CD4-positive, alpha-beta T cell (primary cell): Measurements from ENCODE around the gene SSBP2. TPM values are rescaled to one million over a fixed set of nuclear protein-coding genes. Genes with fewer than 3 reads are reported as not detected.

Experiments used
- ATAC-seq: fragments of 200-7000 bp; cut with Tn5 transposase; one replicate; pipeline ENCODE4 v1.10.0; 2022; ENCODE audit warnings: mild to moderate bottlenecking; ENCODE audit not compliant: poor library complexity
- CTCF ChIA-PET: fragments of 350-600 bp; sonication (Branson Sonifier 250); formaldehyde crosslinking; loops from one replicate; lab custom pipeline; 2021; ENCODE audit warnings: antibody characterized with exemption, inconsistent platforms; lab: Charles Lee
- POLR2A ChIA-PET: fragments of 350-600 bp; sonication (Branson Sonifier 250); formaldehyde crosslinking; loops from one replicate; lab custom pipeline; 2021; ENCODE audit warnings: antibody characterized with exemption, inconsistent platforms; lab: Charles Lee
- DNase-seq, 14 experiments: peaks; one replicate each; pipeline ENCODE4 v3.0.0-alpha.2; 2013 to 2020; ENCODE audit warnings: mixed read lengths in 2 of 14
- H3K27ac ChIP-seq, 2 donors: one replicate each; pipeline versions ENCODE4 v1.5.1 to v1.7.0; 2013; ENCODE audit warnings: low read length in 2 of 2, low read depth in 1 of 2, mild to moderate bottlenecking in 1 of 2
- H3K27me3 ChIP-seq, 2 experiments: 1 replicate in 1 of 2; 2 replicates in 1 of 2; pipeline versions ENCODE4 v1.6.1 to v1.7.0; 2013; ENCODE audit warnings: low read length in 2 of 2, control low read depth in 1 of 2, mild to moderate bottlenecking in 1 of 2, moderate library complexity in 1 of 2; ENCODE audit not compliant: insufficient read depth in 2 of 2, control insufficient read depth in 1 of 2
- H3K36me3 ChIP-seq: one replicate; pipeline ENCODE4 v1.6.1; 2013; ENCODE audit warnings: low read length, control low read depth; ENCODE audit not compliant: insufficient read depth
- H3K4me1 ChIP-seq: one replicate; pipeline ENCODE4 v1.6.1; 2013; ENCODE audit warnings: low read length, control low read depth; ENCODE audit not compliant: insufficient read depth
- H3K4me3 ChIP-seq: one replicate; pipeline ENCODE4 v1.5.1; 2013; ENCODE audit warnings: mild to moderate bottlenecking, low read length, moderate library complexity
- H3K9me3 ChIP-seq, 2 experiments: 1 replicate in 1 of 2; 2 replicates in 1 of 2; pipeline versions ENCODE4 v1.6.1 to v1.7.0; 2013; ENCODE audit warnings: low read length in 2 of 2, mild to moderate bottlenecking in 2 of 2, control low read depth in 1 of 2, moderate library complexity in 1 of 2; ENCODE audit not compliant: control insufficient read depth in 1 of 2, insufficient read depth in 1 of 2
- H3K27ac Mint-ChIP-seq: one replicate; pipeline ENCODE4 v1.8.0; 2020; ENCODE audit warnings: mixed read lengths
- H3K27me3 Mint-ChIP-seq: one replicate; pipeline ENCODE4 v1.8.0; 2021; ENCODE audit warnings: mixed read lengths
- H3K36me3 Mint-ChIP-seq: one replicate; pipeline ENCODE4 v1.8.0; 2021; ENCODE audit warnings: low read depth, mixed read lengths
- H3K4me1 Mint-ChIP-seq: one replicate; pipeline ENCODE4 v1.8.0; 2021; ENCODE audit warnings: low read depth, mixed read lengths
- H3K4me3 Mint-ChIP-seq: one replicate; pipeline ENCODE4 v1.8.0; 2020; ENCODE audit warnings: mild to moderate bottlenecking, mixed read lengths
- H3K9me3 Mint-ChIP-seq: one replicate; pipeline ENCODE4 v1.8.0; 2020; ENCODE audit warnings: mixed read lengths
- CTCF ChIP-seq: fragments of 200-600 bp; IDR thresholded peaks from one replicate; pipeline ENCODE4 v1.8.0; 2022; ENCODE audit warnings: antibody characterized with exemption, mild to moderate bottlenecking
- intact Hi-C, 2 experiments: fragments of 100-400 bp; cut with DNase I in 1 of 2; cut with micrococcal nuclease in 1 of 2; formaldehyde crosslinking; loops; one replicate each; pipeline versions ENCODE4 v1.15.1 to v1.9.0; 2023 to 2025; cut with DNase I, micrococcal nuclease
- total RNA-seq, 174 experiments: library from RNA in 2 of 174; stranded (reverse) in 2 of 174; gene quantifications; one replicate each; pipeline ENCODE4 v1.2.3 and lab custom pipeline; 2021 to 2026

The SSBP2 gene
- total RNA-seq, 2 experiments from 2014 or later = 33.5 to 36.3 TPM

GRCh38 chr5:81719743-81720345, 31.1 kb downstream of the SSBP2 start:
- H3K4me3 Mint-ChIP-seq = peak overlapping the region; percentile 40
- no peak for TF ChIP-seq CTCF
- no peak overlapping the region for H3K4me3 ChIP-seq
- peaks cover 10% of the 10 kb centered on the region for H3K4me1 ChIP-seq
- peaks cover 2% of the 10 kb centered on the region for H3K36me3 ChIP-seq
- H3K27ac Mint-ChIP-seq = peak overlapping the region; percentile 16
- H3K9me3 ChIP-seq = no peaks in the 10 kb centered on the region
- H3K27me3 Mint-ChIP-seq = no peaks in the 10 kb centered on the region
- peaks cover 94% of the 10 kb centered on the region for H3K4me1 Mint-ChIP-seq
- H3K9me3 Mint-ChIP-seq = no peaks in the 10 kb centered on the region
- ATAC-seq (no peak), DNase-seq (no peak)
- CTCF ChIA-PET = interaction anchor here (1.2 kb wide), 1 partner anchor 20 kb away, joined by 3 read pairs; no protein-coding TSS in a partner anchor
- H3K27ac ChIP-seq = no peak overlapping the region
- H3K36me3 Mint-ChIP-seq = peaks cover 11% of the 10 kb centered on the region
- no peaks in the 10 kb centered on the region for H3K27me3 ChIP-seq
- POLR2A ChIA-PET = interaction anchor here (0.6 to 4.0 kb wide), 3 partner anchors 31 to 992 kb away, joined by 3 to 22 read pairs (median 5); partner anchors contain the start of gene SSBP2
- intact Hi-C loops = loop anchor here in 1 of 2 experiments (10.0 kb wide), 1 partner anchor 185 kb away; no protein-coding TSS in a partner anchor

GRCh38 chr5:81718300-81718699, 32.6 kb downstream of the SSBP2 start:
- intact Hi-C loops = no loop called here
- Mint-ChIP-seq H3K9me3 (no peaks in the 10 kb centered on the region), H3K27me3 (no peaks in the 10 kb centered on the region), H3K4me3 (peak overlapping the region; percentile 9), H3K4me1 (peaks cover 94% of the 10 kb centered on the region), H3K36me3 (peaks cover 21% of the 10 kb centered on the region), H3K27ac (peak overlapping the region; percentile 24)
- POLR2A ChIA-PET = interaction anchor here (0.8 to 4.0 kb wide), 3 partner anchors 10 to 32 kb away, joined by 3 to 22 read pairs (median 3); partner anchors contain the start of gene SSBP2
- H3K27ac ChIP-seq = no peak overlapping the region
- H3K4me3 ChIP-seq = no peak overlapping the region
- H3K27me3 ChIP-seq = no peaks in the 10 kb centered on the region
- H3K9me3 ChIP-seq = no peaks in the 10 kb centered on the region
- peaks cover 10% of the 10 kb centered on the region for H3K4me1 ChIP-seq
- peaks cover 2% of the 10 kb centered on the region for H3K36me3 ChIP-seq
- DNase-seq = peak in 1 of 14 experiments; percentile 8
- ATAC-seq = no peak
- CTCF ChIA-PET = interaction anchor here (0.9 to 1.1 kb wide), 2 partner anchors 10 to 300 kb away, joined by 3 read pairs; no protein-coding TSS in a partner anchor
- no peak for TF ChIP-seq CTCF

- ATAC-seq (no peak), DNase-seq (no peak)
- Histone ChIP-seq H3K27me3 (no peaks in the 10 kb centered on the region), H3K4me1 (peaks cover 10% of the 10 kb centered on the region), H3K4me3 (no peak overlapping the region), H3K27ac (no peak overlapping the region), H3K9me3 (no peaks in the 10 kb centered on the region), H3K36me3 (peaks cover 2% of the 10 kb centered on the region)
- H3K36me3 Mint-ChIP-seq = peaks cover 22% of the 10 kb centered on the region
- H3K27ac Mint-ChIP-seq = peak overlapping the region; percentile 24
- POLR2A ChIA-PET = interaction anchor here (0.8 to 4.0 kb wide), 3 partner anchors 10 to 33 kb away, joined by 3 to 22 read pairs (median 3); partner anchors contain the start of gene SSBP2
- H3K27me3 Mint-ChIP-seq = no peaks in the 10 kb centered on the region
- no peak for TF ChIP-seq CTCF
- CTCF ChIA-PET = interaction anchor here (0.9 to 1.1 kb wide), 2 partner anchors 10 to 300 kb away, joined by 3 read pairs; no protein-coding TSS in a partner anchor
- H3K4me1 Mint-ChIP-seq = peaks cover 95% of the 10 kb centered on the region
- intact Hi-C loops = no loop called here
- no peaks in the 10 kb centered on the region for H3K9me3 Mint-ChIP-seq
- H3K4me3 Mint-ChIP-seq = no peak overlapping the region
Observed at GRCh38 chr5:81717860-81718259, 33.0 kb downstream of the SSBP2 start.
